H9 (cell line): ENCODE measurements around the gene FCHSD2. TPM values are rescaled to one million over a fixed set of nuclear protein-coding genes. Genes with fewer than 3 reads are reported as not detected.

Source experiments
- DNase-seq: peaks from one replicate; pipeline ENCODE4 v3.0.0-alpha.2; 2017
- H2AFZ ChIP-seq: one replicate; pipeline ENCODE4 v1.6.1; 2013; ENCODE audit warnings: mild to moderate bottlenecking, low read length, control low read depth, moderate library complexity
- H2AK5ac ChIP-seq: 2 replicates; pipeline ENCODE4 v1.6.1; 2013; ENCODE audit warnings: low read length, control low read depth, mixed read lengths; ENCODE audit not compliant: insufficient read length
- H2BK120ac ChIP-seq: one replicate; pipeline ENCODE4 v1.6.1; 2013; ENCODE audit warnings: low read depth, mild to moderate bottlenecking, low read length, control low read depth, inconsistent platforms; ENCODE audit not compliant: poor library complexity, severe bottlenecking
- H2BK12ac ChIP-seq: 2 replicates; pipeline ENCODE4 v1.6.1; 2013; ENCODE audit warnings: low read length, control low read depth, mixed read lengths, low read depth; ENCODE audit not compliant: insufficient read length
- H2BK15ac ChIP-seq: 2 replicates; pipeline ENCODE4 v1.6.1; 2013; ENCODE audit warnings: low read depth, low read length, control low read depth
- H2BK20ac ChIP-seq: one replicate; pipeline ENCODE4 v1.6.1; 2013; ENCODE audit warnings: low read depth, mild to moderate bottlenecking, low read length, control low read depth, inconsistent platforms; ENCODE audit not compliant: poor library complexity, severe bottlenecking
- H2BK5ac ChIP-seq: 2 replicates; pipeline ENCODE4 v1.6.1; 2013; ENCODE audit warnings: low read length, control low read depth, mixed read lengths; ENCODE audit not compliant: insufficient read length
- H3K14ac ChIP-seq: 2 replicates; pipeline ENCODE4 v1.6.1; 2013; ENCODE audit warnings: low read length, control low read depth; ENCODE audit not compliant: insufficient read depth
- H3K18ac ChIP-seq: 2 replicates; pipeline ENCODE4 v1.6.1; 2013; ENCODE audit warnings: low read depth, mild to moderate bottlenecking, mixed read lengths, low read length, control low read depth; ENCODE audit not compliant: insufficient read length
- H3K23ac ChIP-seq: 2 replicates; pipeline ENCODE4 v1.6.1; 2013; ENCODE audit warnings: low read length, control low read depth, mixed read lengths, low read depth; ENCODE audit not compliant: insufficient read length
- H3K23me2 ChIP-seq: 2 replicates; pipeline ENCODE4 v1.6.1; 2013; ENCODE audit warnings: low read depth, mild to moderate bottlenecking, mixed read lengths, low read length, control low read depth; ENCODE audit not compliant: insufficient read length, poor library complexity, severe bottlenecking
- H3K27ac ChIP-seq: 2 replicates; pipeline ENCODE4 v1.5.1; 2013; ENCODE audit warnings: low read length, control low read depth, mixed read lengths, low read depth; ENCODE audit not compliant: insufficient read length
- H3K27me3 ChIP-seq: 2 replicates; pipeline ENCODE4 v1.6.1; 2013; ENCODE audit warnings: low read length, control low read depth, inconsistent platforms; ENCODE audit not compliant: insufficient read depth
- H3K4ac ChIP-seq: 2 replicates; pipeline ENCODE4 v1.6.1; 2013; ENCODE audit warnings: low read depth, mild to moderate bottlenecking, control low read depth, inconsistent platforms, low read length, moderate library complexity
- H3K4me1 ChIP-seq: 2 replicates; pipeline ENCODE4 v1.6.1; 2013; ENCODE audit warnings: low read length, control low read depth, inconsistent platforms; ENCODE audit not compliant: insufficient read depth
- H3K4me2 ChIP-seq: 2 replicates; pipeline ENCODE4 v1.6.1; 2013; ENCODE audit warnings: low read length, control low read depth, mixed read lengths; ENCODE audit not compliant: insufficient read length, insufficient read depth
- H3K56ac ChIP-seq: 2 replicates; pipeline ENCODE4 v1.6.1; 2013; ENCODE audit warnings: low read depth, mild to moderate bottlenecking, mixed read lengths, low read length, control low read depth; ENCODE audit not compliant: insufficient read length
- H3K79me1 ChIP-seq: 2 replicates; pipeline ENCODE4 v1.6.1; 2013; ENCODE audit warnings: low read depth, mild to moderate bottlenecking, moderate library complexity, low read length, control low read depth, inconsistent platforms; ENCODE audit not compliant: insufficient read depth, poor library complexity, severe bottlenecking
- H3K79me2 ChIP-seq: 2 replicates; pipeline ENCODE4 v1.6.1; 2013; ENCODE audit warnings: low read length, control low read depth, inconsistent platforms; ENCODE audit not compliant: insufficient read depth
- H3K9ac ChIP-seq: 2 replicates; pipeline ENCODE4 v1.6.1; 2013; ENCODE audit warnings: low read length, control low read depth, mixed read lengths; ENCODE audit not compliant: insufficient read length; ENCODE audit errors: extremely low read depth
- H3K9me3 ChIP-seq: one replicate; pipeline ENCODE4 v1.6.1; 2013; ENCODE audit warnings: low read depth, low read length, inconsistent platforms; ENCODE audit not compliant: control insufficient read depth
- H3T11ph ChIP-seq: one replicate; pipeline ENCODE4 v1.6.1; 2013; ENCODE audit warnings: mild to moderate bottlenecking, low read length, control low read depth, inconsistent platforms
- H4K20me1 ChIP-seq: one replicate; pipeline ENCODE4 v1.6.1; 2013; ENCODE audit not compliant: control insufficient read depth, insufficient read length, insufficient read depth
- H4K5ac ChIP-seq: 2 replicates; pipeline ENCODE4 v1.6.1; 2013; ENCODE audit warnings: low read depth, mild to moderate bottlenecking, mixed read lengths, low read length, control low read depth; ENCODE audit not compliant: insufficient read length
- H4K8ac ChIP-seq: replicated peaks from 2 replicates; pipeline ENCODE4 v1.6.1; 2013; ENCODE audit warnings: low read length, control low read depth, mixed read lengths, low read depth; ENCODE audit not compliant: insufficient read length
- H4K91ac ChIP-seq: 2 replicates; pipeline ENCODE4 v1.6.1; 2013; ENCODE audit warnings: low read depth, mild to moderate bottlenecking, moderate library complexity, mixed read lengths, low read length, control low read depth; ENCODE audit not compliant: insufficient read length
- H3K27ac Mint-ChIP-seq, 3 experiments: 2 replicates in 2 of 3; 3 replicates in 1 of 3; pipeline ENCODE4 v1.8.0; 2020 to 2021; ENCODE audit warnings: mixed read lengths in 3 of 3, mild to moderate bottlenecking in 1 of 3, moderate library complexity in 1 of 3
- H3K27me3 Mint-ChIP-seq: 2 replicates; pipeline ENCODE4 v1.8.0; 2021; ENCODE audit warnings: low read depth, mild to moderate bottlenecking, moderate library complexity, mixed read lengths
- H3K36me3 Mint-ChIP-seq, 3 experiments: 2 replicates in 2 of 3; 3 replicates in 1 of 3; pipeline ENCODE4 v1.8.0; 2020 to 2021; ENCODE audit warnings: low read depth in 3 of 3, mixed read lengths in 3 of 3; ENCODE audit not compliant: insufficient read depth in 1 of 3
- H3K4me1 Mint-ChIP-seq, 2 experiments: 2 replicates each; pipeline ENCODE4 v1.8.0; 2020; ENCODE audit warnings: mixed read lengths in 2 of 2
- H3K4me3 Mint-ChIP-seq, 2 experiments: 2 replicates in 1 of 2; 3 replicates in 1 of 2; pipeline ENCODE4 v1.8.0; 2020 to 2021; ENCODE audit warnings: mild to moderate bottlenecking in 2 of 2, mixed read lengths in 2 of 2, moderate library complexity in 1 of 2
- H3K9me3 Mint-ChIP-seq, 2 experiments: 2 replicates in 1 of 2; 3 replicates in 1 of 2; pipeline ENCODE4 v1.8.0; 2020; ENCODE audit warnings: mild to moderate bottlenecking in 2 of 2, mixed read lengths in 2 of 2, moderate library complexity in 1 of 2
- WGBS: extraction: QIAGEN DNeasy Blood & Tissue Kit; methylation state at CpG from one replicate; pipeline ENCODE4 v1.1.7; 2013; ENCODE audit warnings: missing lambda C conversion rate, low lambda C conversion rate, mixed read lengths; ENCODE audit not compliant: insufficient read length; ENCODE audit errors: extremely low coverage; 5-methylcytosine and 5-hydroxymethylcytosine counted together
- total RNA-seq: library from RNA; stranded (reverse); gene quantifications from 2 replicates; pipeline ENCODE4 v1.2.1, GENCODE V29; 2021
- TF ChIP-seq, protein P1 (sequence below): fragments of 200-600 bp; sonication (generic); conservative IDR thresholded peaks from 3 replicates; pipeline ENCODE4 v1.8.0; 2021; ENCODE audit warnings: antibody characterized with exemption, mild to moderate bottlenecking

Gene FCHSD2
- total RNA-seq, 1 experiment from 2014 or later = 17.8 TPM

DNA sequence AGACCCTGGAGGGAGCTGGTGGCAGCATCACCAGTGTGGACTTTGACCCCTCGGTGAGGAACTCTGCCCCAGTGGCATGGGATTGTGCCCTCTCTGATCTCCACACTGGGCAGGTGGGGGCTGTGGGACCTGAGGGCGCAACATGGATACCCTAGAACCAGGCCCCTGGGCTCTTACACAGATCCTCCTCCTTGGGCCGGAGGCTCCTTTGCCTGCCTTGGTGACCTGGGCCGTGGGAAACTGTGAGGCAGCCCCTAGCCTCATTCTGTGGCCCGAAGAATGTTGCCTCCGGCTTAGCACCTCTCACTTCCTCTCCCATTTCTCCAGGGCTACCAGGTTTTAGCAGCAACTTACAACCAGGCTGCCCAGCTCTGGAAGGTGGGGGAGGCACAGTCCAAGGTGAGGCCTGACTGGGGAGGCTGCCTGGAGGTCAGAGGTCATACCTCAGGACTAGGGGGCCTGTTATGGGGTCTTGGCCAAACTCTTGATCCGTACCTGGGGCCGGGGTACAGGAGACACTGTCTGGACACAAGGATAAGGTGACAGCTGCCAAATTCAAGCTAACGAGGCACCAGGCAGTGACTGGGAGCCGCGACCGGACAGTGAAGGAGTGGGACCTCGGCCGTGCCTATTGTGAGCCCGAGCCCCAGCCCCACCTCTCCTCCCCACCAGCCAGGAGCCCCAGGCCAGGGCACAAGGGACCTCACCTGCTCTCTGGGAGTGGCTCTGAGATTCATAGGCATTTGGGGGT is 315.8 kb downstream of the FCHSD2 start:
- H3K27me3 Mint-ChIP-seq = peaks cover 22% of the 10 kb centered on the region
- WGBS = no CpG with 5 or more reads among the region's 15 CpGs
- H2BK15ac ChIP-seq = no peak overlapping the region

More for the DNA sequence above, 315.8 kb downstream of the FCHSD2 start:
- Histone ChIP-seq H3K79me2 (no peaks in the 10 kb centered on the region), H4K20me1 (no peaks in the 10 kb centered on the region), H2AFZ (no peak overlapping the region), H3K4me2 (no peak overlapping the region), H3K4me1 (no peaks in the 10 kb centered on the region), H3K9ac (no peak overlapping the region), H3K23ac (no peak overlapping the region), H3T11ph (no peak overlapping the region), H3K4ac (no peak overlapping the region), H2BK12ac (no peak overlapping the region), H3K18ac (no peak overlapping the region), H3K79me1 (no peaks in the 10 kb centered on the region), H4K5ac (no peak overlapping the region), H2BK20ac (no peak overlapping the region), H2BK5ac (no peak overlapping the region), H2BK120ac (no peak overlapping the region), H4K91ac (no peak overlapping the region), H2AK5ac (no peak overlapping the region), H3K27me3 (no peaks in the 10 kb centered on the region), H3K56ac (no peak overlapping the region), H3K9me3 (no peaks in the 10 kb centered on the region), H3K14ac (no peak overlapping the region; the same call in 1 of the 2 replicates), H4K8ac (no peak overlapping the region), H3K27ac (no peak overlapping the region), H3K23me2 (peaks cover 13% of the 10 kb centered on the region)
- Mint-ChIP-seq H3K4me3 (no peak overlapping the region), H3K4me1 (peaks cover 3 to 6% of the 10 kb centered on the region in 2 experiments; a peak in 2 of 4 replicates), H3K36me3 (peaks cover 0 to 2% (median 0%) of the 10 kb centered on the region in 3 experiments; a peak in 2 of 7 replicates), H3K27ac (peak overlapping the region in 1 of 3 experiments; percentile 80; a peak in 2 of 7 replicates), H3K9me3 (no peaks in the 10 kb centered on the region; a peak in 1 of 5 replicates)
- TF ChIP-seq, protein P1, sequence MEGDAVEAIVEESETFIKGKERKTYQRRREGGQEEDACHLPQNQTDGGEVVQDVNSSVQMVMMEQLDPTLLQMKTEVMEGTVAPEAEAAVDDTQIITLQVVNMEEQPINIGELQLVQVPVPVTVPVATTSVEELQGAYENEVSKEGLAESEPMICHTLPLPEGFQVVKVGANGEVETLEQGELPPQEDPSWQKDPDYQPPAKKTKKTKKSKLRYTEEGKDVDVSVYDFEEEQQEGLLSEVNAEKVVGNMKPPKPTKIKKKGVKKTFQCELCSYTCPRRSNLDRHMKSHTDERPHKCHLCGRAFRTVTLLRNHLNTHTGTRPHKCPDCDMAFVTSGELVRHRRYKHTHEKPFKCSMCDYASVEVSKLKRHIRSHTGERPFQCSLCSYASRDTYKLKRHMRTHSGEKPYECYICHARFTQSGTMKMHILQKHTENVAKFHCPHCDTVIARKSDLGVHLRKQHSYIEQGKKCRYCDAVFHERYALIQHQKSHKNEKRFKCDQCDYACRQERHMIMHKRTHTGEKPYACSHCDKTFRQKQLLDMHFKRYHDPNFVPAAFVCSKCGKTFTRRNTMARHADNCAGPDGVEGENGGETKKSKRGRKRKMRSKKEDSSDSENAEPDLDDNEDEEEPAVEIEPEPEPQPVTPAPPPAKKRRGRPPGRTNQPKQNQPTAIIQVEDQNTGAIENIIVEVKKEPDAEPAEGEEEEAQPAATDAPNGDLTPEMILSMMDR = no peak
- DNase-seq = no peak
